ENCODE measurements around the gene KCTD20. TPM values are rescaled to one million over a fixed set of nuclear protein-coding genes. Genes with fewer than 3 reads are reported as not detected.

The KCTD20 gene
- total RNA-seq, 4 donors from 2014 or later: 31.5 to 40.4 (median 37.8) TPM

GRCh38 chr6:36461646-36462045 lies 18.8 kb downstream of the KCTD20 start:
- no peak overlapping the region for H3K4me3 ChIP-seq
- no peaks in the 10 kb centered on the region for H3K27me3 ChIP-seq
- TF ChIP-seq POLR2A (IDR thresholded peaks at IDR 0.05): no peak
- TF ChIP-seq CTCF (IDR thresholded peaks at IDR 0.05): no peak
- no peak for DNase-seq
- no peaks in the 10 kb centered on the region for H3K9me3 ChIP-seq
- no peak overlapping the region for H3K27ac ChIP-seq
- peaks cover 0 to 8% (median 0%) of the 10 kb centered on the region in 4 donors for H3K4me1 ChIP-seq
- H3K36me3 ChIP-seq: no peaks in the 10 kb centered on the region

GRCh38 chr6:36463676-36464075 lies 20.9 kb downstream of the KCTD20 start:
- Histone ChIP-seq H3K27ac (no peak overlapping the region), H3K9me3 (no peaks in the 10 kb centered on the region), H3K4me3 (no peak overlapping the region), H3K27me3 (no peaks in the 10 kb centered on the region), H3K4me1 (peaks cover 0 to 8% (median 0%) of the 10 kb centered on the region in 4 donors), H3K36me3 (no peaks in the 10 kb centered on the region)
- TF ChIP-seq POLR2A (IDR thresholded peaks at IDR 0.05) (no peak), CTCF (IDR thresholded peaks at IDR 0.05) (no peak)
- DNase-seq: no peak

- H3K27ac ChIP-seq: no peak overlapping the region
- DNase-seq: no peak
- H3K27me3 ChIP-seq: no peaks in the 10 kb centered on the region
- H3K4me3 ChIP-seq: no peak overlapping the region
- H3K9me3 ChIP-seq: no peaks in the 10 kb centered on the region
- H3K36me3 ChIP-seq: no peaks in the 10 kb centered on the region
- peaks cover 0 to 4% (median 0%) of the 10 kb centered on the region in 4 donors for H3K4me1 ChIP-seq
- TF ChIP-seq POLR2A (IDR thresholded peaks at IDR 0.05) (no peak), CTCF (IDR thresholded peaks at IDR 0.05) (no peak)
These were observed 21.4 kb downstream of the KCTD20 start for GRCh38 chr6:36464233-36464632.

- Histone ChIP-seq H3K36me3 (peaks cover 0 to 28% (median 0%) of the 10 kb centered on the region in 3 donors), H3K27ac (no peak overlapping the region), H3K27me3 (no peaks in the 10 kb centered on the region), H3K4me1 (no peaks in the 10 kb centered on the region), H3K9me3 (no peaks in the 10 kb centered on the region), H3K4me3 (no peak overlapping the region)
- DNase-seq: no peak
- no peak for TF ChIP-seq CTCF (IDR thresholded peaks at IDR 0.05)
- TF ChIP-seq POLR2A (IDR thresholded peaks at IDR 0.05): no peak
These were observed 24.8 kb downstream of the KCTD20 start for GRCh38 chr6:36467625-36468024.

GRCh38 chr6:36469148-36469661 lies 26.4 kb downstream of the KCTD20 start:
- TF ChIP-seq POLR2A (IDR thresholded peaks at IDR 0.05) (no peak), CTCF (IDR thresholded peaks at IDR 0.05) (no peak)
- no peak overlapping the region for H3K4me3 ChIP-seq
- no peak overlapping the region for H3K27ac ChIP-seq
- DNase-seq: no peak
- H3K9me3 ChIP-seq: no peaks in the 10 kb centered on the region
- H3K4me1 ChIP-seq: no peaks in the 10 kb centered on the region
- no peaks in the 10 kb centered on the region for H3K27me3 ChIP-seq
- peaks cover 0 to 40% (median 0%) of the 10 kb centered on the region in 3 donors for H3K36me3 ChIP-seq

- Histone ChIP-seq H3K4me1 (no peaks in the 10 kb centered on the region), H3K36me3 (peaks cover 0 to 47% (median 0%) of the 10 kb centered on the region in 3 donors), H3K9me3 (no peaks in the 10 kb centered on the region), H3K27ac (no peak overlapping the region), H3K4me3 (no peak overlapping the region), H3K27me3 (no peaks in the 10 kb centered on the region)
- TF ChIP-seq CTCF (IDR thresholded peaks at IDR 0.05): no peak
- TF ChIP-seq POLR2A (IDR thresholded peaks at IDR 0.05): no peak
- no peak for DNase-seq
These were observed 27.1 kb downstream of the KCTD20 start for GRCh38 chr6:36469946-36470345.
